ENCODE results near the gene SHB. TPM values are rescaled to one million over a fixed set of nuclear protein-coding genes. Genes with fewer than 3 reads are reported as not detected.

Gene SHB
- total RNA-seq, 1 donor from 2014 or later = 0.44 TPM

DNA sequence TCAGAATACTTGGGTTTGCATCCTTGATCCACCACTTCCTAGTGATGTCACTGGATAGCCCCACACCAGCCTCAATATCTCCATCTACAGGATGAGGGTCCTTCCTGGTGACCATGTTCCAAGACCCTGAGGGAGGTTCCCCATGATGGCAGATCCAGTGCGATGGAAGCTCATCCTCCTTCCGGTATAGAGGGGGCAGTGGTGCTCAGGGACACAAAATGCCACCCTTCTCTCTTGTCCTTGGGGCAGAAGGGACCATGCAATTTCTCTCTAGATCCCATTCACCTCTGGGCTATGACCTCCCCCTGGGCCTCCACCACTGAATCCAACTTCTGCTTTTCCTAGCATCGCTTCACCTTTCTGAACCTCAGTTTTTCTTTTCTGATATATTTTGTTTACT is 159.7 kb downstream of the SHB start:
- no peaks in the 10 kb centered on the region for H3K27me3 Mint-ChIP-seq
- intact Hi-C loops (cut with micrococcal nuclease) = loop anchor here (10.0 kb wide), 1 partner anchor 1425 kb away; no protein-coding TSS in a partner anchor
- no peak for DNase-seq
- ChIA-PET CTCF (no interaction called here), POLR2A (interaction anchor here (0.5 kb wide), 1 partner anchor 1180 kb away, joined by 3 read pairs; no protein-coding TSS in a partner anchor)
- ATAC-seq (ENCODE audit: low read depth) = no peak
- peaks cover 9% of the 10 kb centered on the region for H3K4me1 Mint-ChIP-seq
- H3K4me3 Mint-ChIP-seq = no peak overlapping the region
- TF ChIP-seq, protein P1, sequence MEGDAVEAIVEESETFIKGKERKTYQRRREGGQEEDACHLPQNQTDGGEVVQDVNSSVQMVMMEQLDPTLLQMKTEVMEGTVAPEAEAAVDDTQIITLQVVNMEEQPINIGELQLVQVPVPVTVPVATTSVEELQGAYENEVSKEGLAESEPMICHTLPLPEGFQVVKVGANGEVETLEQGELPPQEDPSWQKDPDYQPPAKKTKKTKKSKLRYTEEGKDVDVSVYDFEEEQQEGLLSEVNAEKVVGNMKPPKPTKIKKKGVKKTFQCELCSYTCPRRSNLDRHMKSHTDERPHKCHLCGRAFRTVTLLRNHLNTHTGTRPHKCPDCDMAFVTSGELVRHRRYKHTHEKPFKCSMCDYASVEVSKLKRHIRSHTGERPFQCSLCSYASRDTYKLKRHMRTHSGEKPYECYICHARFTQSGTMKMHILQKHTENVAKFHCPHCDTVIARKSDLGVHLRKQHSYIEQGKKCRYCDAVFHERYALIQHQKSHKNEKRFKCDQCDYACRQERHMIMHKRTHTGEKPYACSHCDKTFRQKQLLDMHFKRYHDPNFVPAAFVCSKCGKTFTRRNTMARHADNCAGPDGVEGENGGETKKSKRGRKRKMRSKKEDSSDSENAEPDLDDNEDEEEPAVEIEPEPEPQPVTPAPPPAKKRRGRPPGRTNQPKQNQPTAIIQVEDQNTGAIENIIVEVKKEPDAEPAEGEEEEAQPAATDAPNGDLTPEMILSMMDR (IDR thresholded peaks at IDR 0.05) = no peak
- H3K9me3 Mint-ChIP-seq = no peaks in the 10 kb centered on the region
- no peak overlapping the region for H3K27ac Mint-ChIP-seq
- no peaks in the 10 kb centered on the region for H3K36me3 Mint-ChIP-seq (ENCODE audit: low read depth)

DNA sequence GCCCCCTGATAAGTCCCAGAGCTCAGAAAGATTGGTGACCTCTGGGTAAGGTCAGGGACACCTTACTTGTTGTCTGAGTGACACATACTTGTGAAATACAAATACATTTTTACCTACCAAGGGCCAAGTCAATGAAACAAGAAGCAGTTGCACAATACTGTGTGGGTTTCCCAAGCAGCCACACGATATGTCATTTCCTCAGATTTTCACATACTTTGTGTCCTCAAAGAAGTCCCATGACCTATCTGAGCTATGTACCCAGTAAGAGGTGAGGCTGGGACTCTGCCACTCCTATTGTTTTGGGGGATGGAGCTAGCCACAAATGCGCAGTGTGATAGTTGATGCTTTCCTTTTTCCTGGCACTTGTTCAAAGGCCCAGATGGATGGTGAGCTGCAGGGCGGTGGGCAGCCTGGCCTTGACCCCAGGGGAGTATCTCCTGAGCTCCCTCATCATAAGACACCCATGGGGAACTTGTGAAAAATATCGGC is 160.3 kb downstream of the SHB start:
- Mint-ChIP-seq H3K27me3 (no peaks in the 10 kb centered on the region), H3K27ac (no peak overlapping the region), H3K9me3 (no peaks in the 10 kb centered on the region), H3K4me3 (no peak overlapping the region), H3K36me3 (ENCODE audit: low read depth) (no peaks in the 10 kb centered on the region), H3K4me1 (peaks cover 12% of the 10 kb centered on the region)
- TF ChIP-seq, protein P1 (IDR thresholded peaks at IDR 0.05) = no peak
- ATAC-seq (ENCODE audit: low read depth) (no peak), DNase-seq (no peak)
- intact Hi-C loops (cut with micrococcal nuclease) = loop anchor here (10.0 kb wide), 1 partner anchor 1424 kb away; no protein-coding TSS in a partner anchor
- ChIA-PET POLR2A (interaction anchor here (0.5 kb wide), 1 partner anchor 1179 kb away, joined by 3 read pairs; no protein-coding TSS in a partner anchor), CTCF (interaction anchor here (1.2 kb wide), 1 partner anchor 179 kb away, joined by 3 read pairs; no protein-coding TSS in a partner anchor)

DNA sequence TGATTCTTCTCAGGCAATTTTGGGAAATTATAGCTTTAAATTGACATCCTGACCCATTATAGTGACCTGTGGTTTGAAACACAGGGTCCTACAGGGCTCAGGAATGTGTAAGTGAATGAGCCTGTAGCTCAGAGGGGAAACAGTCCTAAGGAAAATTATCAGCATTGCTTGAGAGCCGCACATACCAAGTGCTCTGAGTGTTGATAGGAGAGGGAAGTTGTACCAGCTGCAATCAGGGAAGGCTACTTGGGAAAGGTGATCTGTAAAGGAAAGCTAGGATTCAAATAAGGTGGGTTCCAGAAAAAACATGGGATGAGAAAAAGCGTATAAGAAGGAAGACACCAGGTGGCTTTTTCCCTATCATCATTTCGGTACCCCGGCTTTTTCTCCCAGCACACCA is 160.7 kb downstream of the SHB start:
- no peak for ATAC-seq (ENCODE audit: low read depth)
- Mint-ChIP-seq H3K36me3 (ENCODE audit: low read depth) (peaks cover under 1% of the 10 kb centered on the region), H3K4me1 (peaks cover 12% of the 10 kb centered on the region), H3K9me3 (no peaks in the 10 kb centered on the region), H3K27ac (no peak overlapping the region), H3K4me3 (no peak overlapping the region), H3K27me3 (no peaks in the 10 kb centered on the region)
- intact Hi-C loops (cut with micrococcal nuclease) = loop anchor here (10.0 kb wide), 1 partner anchor 1423 kb away; no protein-coding TSS in a partner anchor
- POLR2A ChIA-PET = no interaction called here
- TF ChIP-seq, protein P1 (IDR thresholded peaks at IDR 0.05) = no peak
- CTCF ChIA-PET = interaction anchor here (1.2 kb wide), 1 partner anchor 180 kb away, joined by 3 read pairs; no protein-coding TSS in a partner anchor
- DNase-seq = no peak

DNA sequence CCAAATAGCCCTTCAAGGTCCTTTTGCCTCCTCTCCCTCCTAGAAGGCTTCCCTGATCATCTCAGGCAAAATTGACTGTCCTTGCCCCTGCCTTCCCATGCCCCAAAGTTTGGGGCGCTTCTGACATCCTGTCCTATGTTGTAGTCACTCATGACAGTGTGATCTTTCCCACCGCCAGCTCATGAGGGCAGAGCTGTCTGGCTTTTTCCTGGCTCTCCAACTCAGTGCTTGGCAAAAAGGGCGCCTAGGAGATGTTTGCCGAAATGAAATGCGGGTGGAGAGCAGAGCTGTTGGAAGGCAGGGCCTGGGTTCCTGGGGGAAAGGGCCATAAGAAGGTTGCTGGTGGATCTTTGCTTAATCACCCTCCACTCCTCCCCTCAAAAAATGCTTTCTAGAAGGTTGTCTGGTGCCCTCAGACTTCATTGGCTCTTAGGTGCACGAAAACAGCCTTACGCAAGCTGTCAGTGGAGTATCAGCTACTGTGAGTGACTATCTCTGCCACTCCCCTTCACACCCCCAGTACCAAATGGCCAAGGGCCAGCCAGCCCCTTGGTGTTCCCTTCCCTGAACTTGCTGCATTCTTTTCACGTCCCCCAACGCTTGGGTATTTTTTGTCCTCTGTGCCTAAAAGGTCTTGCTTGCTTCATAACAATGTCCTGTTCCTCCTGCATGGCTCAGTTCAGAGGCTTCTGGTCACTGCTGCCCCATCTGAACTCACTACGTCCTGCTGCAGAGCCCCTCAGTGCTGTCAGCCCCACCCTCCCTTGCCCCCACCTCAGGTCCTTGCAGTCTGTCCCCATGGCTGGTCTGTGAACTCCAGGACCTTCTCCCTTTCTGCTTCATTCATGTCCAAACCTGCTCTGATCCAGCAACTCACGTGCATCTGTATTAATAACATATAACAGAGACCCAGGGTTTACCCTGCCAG is 162.5 kb downstream of the SHB start:
- Mint-ChIP-seq H3K27ac (no peak overlapping the region), H3K27me3 (no peaks in the 10 kb centered on the region), H3K36me3 (ENCODE audit: low read depth) (peaks cover 2% of the 10 kb centered on the region), H3K4me3 (no peak overlapping the region), H3K9me3 (no peaks in the 10 kb centered on the region), H3K4me1 (peaks cover 22% of the 10 kb centered on the region)
- DNase-seq (no peak), ATAC-seq (ENCODE audit: low read depth) (no peak)
- intact Hi-C loops (cut with micrococcal nuclease) = loop anchor here (10.0 kb wide), 1 partner anchor 1422 kb away; no protein-coding TSS in a partner anchor
- ChIA-PET CTCF (no interaction called here), POLR2A (no interaction called here)
- TF ChIP-seq, protein P1 (IDR thresholded peaks at IDR 0.05) = no peak

DNA sequence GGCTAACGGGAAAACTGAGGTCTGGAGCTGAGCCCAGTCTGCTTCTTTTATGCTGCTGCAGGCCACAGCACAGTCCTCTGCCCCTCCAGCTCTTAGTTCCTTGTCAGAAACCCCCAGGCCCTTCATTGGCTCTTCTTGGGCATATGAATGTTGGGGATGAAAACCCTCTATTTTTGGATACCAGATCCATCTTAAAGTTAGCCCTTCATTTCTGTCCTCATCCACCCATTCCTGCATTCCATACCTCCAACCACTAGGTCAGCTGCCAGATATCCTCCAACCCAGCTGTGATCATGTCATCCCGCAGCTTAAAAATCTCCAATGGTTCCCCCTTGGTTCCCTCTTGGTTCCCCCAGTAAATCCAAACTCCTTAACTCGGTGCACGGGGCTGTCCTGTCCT is 163.3 kb downstream of the SHB start:
- ChIA-PET CTCF (no interaction called here), POLR2A (no interaction called here)
- Mint-ChIP-seq H3K27ac (no peak overlapping the region), H3K4me1 (peaks cover 22% of the 10 kb centered on the region), H3K36me3 (ENCODE audit: low read depth) (peaks cover 3% of the 10 kb centered on the region), H3K9me3 (no peaks in the 10 kb centered on the region), H3K27me3 (no peaks in the 10 kb centered on the region), H3K4me3 (no peak overlapping the region)
- TF ChIP-seq, protein P1 (IDR thresholded peaks at IDR 0.05) = no peak
- intact Hi-C loops (cut with micrococcal nuclease) = loop anchor here (2.0 to 10.0 kb wide), 4 partner anchors 151 to 1421 kb away; partner anchors contain the start of gene TOMM5
- DNase-seq (no peak), ATAC-seq (ENCODE audit: low read depth) (no peak)
